BLaER1 treated with 17β-estradiol and CSF1 and Interleukin-3, amounts not matched to agents 10 nM and 100 nM (cell line): Measurements from ENCODE around the gene SARNP.

Source experiments
- H3K27ac ChIP-seq, 11 experiments: shearing (Covaris generic); formaldehyde crosslinking; 2 replicates each; pipeline ENCODE4 v1.8.1; 2022
- H3K27me3 ChIP-seq, 11 experiments: shearing (Covaris generic); formaldehyde crosslinking; 2 replicates each; pipeline ENCODE4 v1.8.1; 2022
- H3K36me3 ChIP-seq, 11 experiments: shearing (Covaris generic); formaldehyde crosslinking; 2 replicates each; pipeline ENCODE4 v1.8.1; 2022
- H3K4me1 ChIP-seq, 10 experiments: shearing (Covaris generic); formaldehyde crosslinking; 2 replicates each; pipeline ENCODE4 v1.8.1; 2022
- H3K4me2 ChIP-seq, 11 experiments: shearing (Covaris generic); formaldehyde crosslinking; 2 replicates each; pipeline ENCODE4 v1.8.1; 2022
- H3K4me3 ChIP-seq, 10 experiments: shearing (Covaris generic); formaldehyde crosslinking; 2 replicates each; pipeline ENCODE4 v1.8.1; 2022
- H3K9ac ChIP-seq, 11 experiments: shearing (Covaris generic); formaldehyde crosslinking; 2 replicates each; pipeline ENCODE4 v1.8.1; 2022
- H3K9me3 ChIP-seq, 11 experiments: shearing (Covaris generic); formaldehyde crosslinking; replicated peaks in 1 of 11; 2 replicates each; pipeline ENCODE4 v1.8.1; 2022
- H4K20me1 ChIP-seq, 11 experiments: shearing (Covaris generic); formaldehyde crosslinking; 2 replicates each; pipeline ENCODE4 v1.8.1; 2022
- Cebpa-rat ChIP-seq, 11 experiments: shearing (Covaris generic); IDR thresholded peaks; 2 replicates each; pipeline ENCODE4 v1.8.1; 2022

SARNP gene

DNA sequence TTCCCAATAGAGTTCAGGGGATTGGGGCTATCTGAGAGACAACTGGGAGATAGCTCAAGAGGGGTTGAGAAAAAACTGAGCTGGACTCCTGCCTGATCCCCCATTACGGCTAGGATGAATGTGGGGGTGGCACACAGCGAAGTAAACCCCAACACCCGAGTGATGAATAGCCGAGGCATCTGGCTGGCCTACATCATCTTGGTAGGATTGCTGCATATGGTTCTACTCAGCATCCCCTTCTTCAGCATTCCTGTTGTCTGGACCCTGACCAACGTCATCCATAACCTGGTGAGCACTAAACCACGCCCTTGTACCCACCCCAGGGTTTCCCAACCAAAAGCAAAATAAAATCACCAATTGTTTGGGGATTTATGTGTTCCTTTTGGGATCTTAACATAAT is 1.4 kb upstream of the SARNP start:
- Histone ChIP-seq H4K20me1 (peaks cover 19 to 65% (median 35%) of the 10 kb centered on the region in 11 experiments; a peak in 21 of 22 replicates), H3K9ac (peak overlapping the region; percentile 72 to 93 (median 82)), H3K9me3 (no peaks in the 10 kb centered on the region), H3K36me3 (peaks cover 67 to 74% (median 72%) of the 10 kb centered on the region in 11 experiments), H3K27me3 (no peaks in the 10 kb centered on the region), H3K4me1 (peaks cover 26 to 45% (median 38%) of the 10 kb centered on the region in 10 experiments), H3K27ac (peak overlapping the region in 5 of 11 experiments; percentile 59 to 82 (median 64); a peak in 3 of 22 replicates), H3K4me3 (peak overlapping the region; percentile 80 to 97 (median 86)), H3K4me2 (peak overlapping the region; percentile 80 to 97 (median 92))
- no peak for TF ChIP-seq Cebpa-rat (IDR thresholded peaks at IDR 0.05)

DNA sequence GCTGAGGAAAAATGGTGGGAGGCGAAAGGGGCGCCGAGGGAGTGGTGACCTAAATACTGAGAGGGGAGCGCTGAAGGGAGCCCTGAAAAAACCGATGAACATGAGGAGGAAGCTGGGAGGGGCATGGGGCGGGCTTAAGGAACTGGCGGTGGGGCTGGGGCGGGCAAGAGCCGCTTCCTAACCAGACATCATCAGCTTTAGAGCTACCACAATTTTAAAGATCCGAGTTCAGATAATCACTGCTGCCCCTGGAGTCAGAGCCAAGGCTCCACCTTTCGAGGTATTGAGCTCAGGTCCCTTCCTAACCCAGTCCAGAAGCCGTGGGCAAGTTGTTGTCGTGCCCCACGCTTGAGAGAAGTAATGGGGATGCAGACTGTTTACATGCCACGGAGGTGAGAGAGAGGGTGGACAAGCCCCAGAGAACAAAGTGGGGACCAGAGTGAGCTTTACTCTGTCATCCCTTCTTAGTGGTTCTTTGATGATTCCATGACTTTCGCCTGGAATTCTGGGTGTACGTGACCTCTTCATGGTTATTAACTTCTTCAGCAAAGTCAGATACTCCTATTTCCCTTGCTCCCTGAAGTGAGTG is 710 bp upstream of the SARNP start:
- Histone ChIP-seq H3K27ac (peak overlapping the region in 10 of 11 experiments; percentile 46 to 82 (median 64); a peak in 17 of 22 replicates), H3K4me3 (peak overlapping the region; percentile 80 to 97 (median 86)), H4K20me1 (peaks cover 26 to 65% (median 41%) of the 10 kb centered on the region in 11 experiments; a peak in 21 of 22 replicates), H3K4me1 (peaks cover 26 to 43% (median 35%) of the 10 kb centered on the region in 10 experiments), H3K27me3 (no peaks in the 10 kb centered on the region), H3K36me3 (peaks cover 68 to 74% (median 72%) of the 10 kb centered on the region in 11 experiments), H3K4me2 (peak overlapping the region; percentile 80 to 97 (median 92)), H3K9me3 (no peaks in the 10 kb centered on the region), H3K9ac (peak overlapping the region; percentile 72 to 93 (median 82))
- no peak for TF ChIP-seq Cebpa-rat (IDR thresholded peaks at IDR 0.05)

GRCh38 chr12:55816881-55817344 is 611 bp downstream of the SARNP start:
- H3K9ac ChIP-seq: peak overlapping the region; percentile 87 to 93 (median 90)
- H4K20me1 ChIP-seq: peaks cover 39 to 68% (median 54%) of the 10 kb centered on the region in 11 experiments; a peak in 21 of 22 replicates
- H3K36me3 ChIP-seq: peaks cover 63 to 74% (median 70%) of the 10 kb centered on the region in 11 experiments
- H3K27me3 ChIP-seq: no peaks in the 10 kb centered on the region
- H3K4me3 ChIP-seq: peak overlapping the region; percentile 80 to 97 (median 86)
- no peak for TF ChIP-seq Cebpa-rat (IDR thresholded peaks at IDR 0.05)
- no peaks in the 10 kb centered on the region for H3K9me3 ChIP-seq
- H3K4me2 ChIP-seq: peak overlapping the region; percentile 71 to 97 (median 86)
- H3K27ac ChIP-seq: peak overlapping the region; percentile 79 to 90 (median 86)
- H3K4me1 ChIP-seq: peaks cover 26 to 44% (median 35%) of the 10 kb centered on the region in 10 experiments

- Histone ChIP-seq H3K27ac (no peak overlapping the region), H3K4me3 (peak overlapping the region in 9 of 10 experiments; percentile 80 to 97 (median 86); a peak in 14 of 20 replicates), H3K4me2 (peak overlapping the region; percentile 71 to 97 (median 86)), H3K9me3 (no peaks in the 10 kb centered on the region), H3K36me3 (peaks cover 53 to 74% (median 65%) of the 10 kb centered on the region in 11 experiments), H3K9ac (peak overlapping the region; percentile 87 to 93 (median 90); a peak in 20 of 22 replicates), H4K20me1 (peaks cover 53 to 81% (median 68%) of the 10 kb centered on the region in 11 experiments), H3K27me3 (no peaks in the 10 kb centered on the region), H3K4me1 (peaks cover 26 to 44% (median 35%) of the 10 kb centered on the region in 10 experiments)
- TF ChIP-seq Cebpa-rat (IDR thresholded peaks at IDR 0.05): no peak
These were observed 2.1 kb downstream of the SARNP start for GRCh38 chr12:55815473-55815872.

DNA sequence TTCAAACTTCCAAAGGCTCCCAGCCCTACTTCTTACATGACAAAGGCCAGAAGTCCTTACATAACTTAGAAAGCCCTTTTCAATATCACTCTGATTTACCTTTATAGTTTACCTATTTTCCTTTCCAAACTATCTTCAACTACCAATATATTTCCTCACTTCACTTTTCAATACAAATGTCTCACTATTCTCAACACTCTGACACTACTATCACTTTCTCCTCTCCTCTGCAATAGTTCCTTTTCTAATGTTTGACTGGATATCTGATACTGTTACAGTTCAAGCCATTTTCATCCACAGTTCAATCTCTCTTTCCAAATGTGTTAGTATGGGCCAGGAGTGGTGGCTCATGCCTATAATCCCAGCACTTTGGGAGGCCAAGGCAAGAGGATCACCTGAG is 3.3 kb downstream of the SARNP start:
- Histone ChIP-seq H3K36me3 (peaks cover 48 to 74% (median 65%) of the 10 kb centered on the region in 11 experiments), H3K27ac (no peak overlapping the region), H3K4me2 (peak overlapping the region in 10 of 11 experiments; percentile 71 to 97 (median 86); a peak in 10 of 22 replicates), H3K9ac (peak overlapping the region in 1 of 11 experiments; percentile 12; a peak in 2 of 22 replicates), H3K4me3 (no peak overlapping the region), H3K27me3 (no peaks in the 10 kb centered on the region), H3K9me3 (no peaks in the 10 kb centered on the region), H4K20me1 (peaks cover 66 to 88% (median 74%) of the 10 kb centered on the region in 11 experiments), H3K4me1 (peaks cover 23 to 39% (median 33%) of the 10 kb centered on the region in 10 experiments)
- TF ChIP-seq Cebpa-rat (IDR thresholded peaks at IDR 0.05): no peak

DNA sequence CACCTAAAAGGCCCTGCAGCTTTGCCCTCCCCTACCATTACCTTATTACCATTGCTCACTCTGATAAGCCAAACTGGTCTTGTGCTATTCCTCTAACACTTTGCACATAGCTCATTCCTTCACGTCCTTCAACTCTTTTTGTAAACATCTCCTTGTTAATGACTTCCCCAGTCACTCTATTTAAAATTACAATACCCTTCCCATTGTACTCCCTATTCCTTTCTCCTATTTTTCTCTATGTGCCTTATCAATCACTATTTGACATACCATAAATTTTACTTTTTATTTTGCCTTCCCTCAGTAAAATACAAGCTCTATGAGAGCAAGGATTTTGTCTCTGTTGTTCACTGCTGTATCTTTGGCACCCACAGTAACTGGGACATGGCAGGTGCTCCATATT is 5.4 kb downstream of the SARNP start:
- Histone ChIP-seq H3K4me3 (no peak overlapping the region), H3K27me3 (no peaks in the 10 kb centered on the region), H3K4me2 (no peak overlapping the region), H3K9ac (no peak overlapping the region; a peak in 1 of 22 replicates), H4K20me1 (peaks cover 85 to 96% (median 94%) of the 10 kb centered on the region in 11 experiments), H3K4me1 (peaks cover 13 to 31% (median 24%) of the 10 kb centered on the region in 10 experiments), H3K36me3 (peaks cover 61 to 90% (median 79%) of the 10 kb centered on the region in 11 experiments), H3K9me3 (no peaks in the 10 kb centered on the region), H3K27ac (no peak overlapping the region)
- TF ChIP-seq Cebpa-rat (IDR thresholded peaks at IDR 0.05): no peak

- H3K9me3 ChIP-seq: no peaks in the 10 kb centered on the region
These were observed 8.2 kb downstream of the SARNP start for GRCh38 chr12:55809274-55809673.

DNA sequence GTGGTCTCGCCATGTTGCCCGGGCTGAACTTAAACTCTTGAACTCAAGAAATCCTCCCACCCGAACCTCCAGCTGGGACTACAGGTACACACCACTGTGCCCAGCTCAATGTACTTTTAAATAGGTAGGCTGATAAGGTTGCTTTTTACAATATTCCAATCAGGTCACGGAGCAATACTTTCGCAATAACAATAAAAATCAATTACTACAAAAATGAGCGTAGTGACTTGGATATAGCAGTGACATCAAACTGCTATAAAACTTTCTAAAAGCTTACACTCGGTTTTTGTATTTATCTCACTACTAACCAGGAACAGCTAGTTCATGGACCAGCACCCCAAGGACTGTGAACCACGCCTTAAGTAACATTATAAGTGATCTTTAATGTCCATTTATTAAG is 10.5 kb downstream of the SARNP start:
- H4K20me1 ChIP-seq: peaks cover 85 to 100% (median 95%) of the 10 kb centered on the region in 11 experiments
- peaks cover 79 to 100% (median 93%) of the 10 kb centered on the region in 11 experiments for H3K36me3 ChIP-seq
- no peak overlapping the region for H3K9ac ChIP-seq
- TF ChIP-seq Cebpa-rat (IDR thresholded peaks at IDR 0.05): no peak
- no peak overlapping the region for H3K27ac ChIP-seq
- H3K4me2 ChIP-seq: no peak overlapping the region
- no peaks in the 10 kb centered on the region for H3K4me1 ChIP-seq
- no peaks in the 10 kb centered on the region for H3K27me3 ChIP-seq
- H3K9me3 ChIP-seq: no peaks in the 10 kb centered on the region
- no peak overlapping the region for H3K4me3 ChIP-seq

More at GRCh38 chr12:55809274-55809673, 8.2 kb downstream of the SARNP start:
- H3K27me3 ChIP-seq: no peaks in the 10 kb centered on the region
- H3K4me3 ChIP-seq: no peak overlapping the region
- H3K9ac ChIP-seq: no peak overlapping the region
- H3K4me1 ChIP-seq: peaks cover 0 to 9% (median 1%) of the 10 kb centered on the region in 10 experiments; a peak in 8 of 20 replicates
- no peak overlapping the region for H3K4me2 ChIP-seq
- peaks cover 96 to 100% (median 100%) of the 10 kb centered on the region in 11 experiments for H4K20me1 ChIP-seq
- TF ChIP-seq Cebpa-rat (IDR thresholded peaks at IDR 0.05): no peak
- peaks cover 75 to 100% (median 90%) of the 10 kb centered on the region in 11 experiments for H3K36me3 ChIP-seq
- H3K27ac ChIP-seq: no peak overlapping the region

GRCh38 chr12:55797550-55797949 is 20.0 kb downstream of the SARNP start:
- no peak overlapping the region for H3K27ac ChIP-seq
- H3K36me3 ChIP-seq: peaks cover 97 to 100% (median 100%) of the 10 kb centered on the region in 11 experiments

More at GRCh38 chr12:55797550-55797949, 20.0 kb downstream of the SARNP start:
- TF ChIP-seq Cebpa-rat (IDR thresholded peaks at IDR 0.05): no peak
- no peaks in the 10 kb centered on the region for H3K9me3 ChIP-seq
- no peak overlapping the region for H3K4me3 ChIP-seq
- H3K27me3 ChIP-seq: no peaks in the 10 kb centered on the region
- peaks cover 19 to 87% (median 45%) of the 10 kb centered on the region in 11 experiments; a peak in 18 of 22 replicates for H4K20me1 ChIP-seq
- H3K9ac ChIP-seq: no peak overlapping the region
- H3K4me1 ChIP-seq: no peaks in the 10 kb centered on the region
- H3K4me2 ChIP-seq: no peak overlapping the region
